ENCODE data around the gene OXNAD1. TPM values are rescaled to one million over a fixed set of nuclear protein-coding genes. Genes with fewer than 3 reads are reported as not detected.

The OXNAD1 gene
- total and polyA plus RNA-seq, 9 donors, result 7.1 to 13.9 (median 8.2) TPM

GRCh38 chr3:16243706-16244490 lies 21.1 kb upstream of the OXNAD1 start:
- H3K4me3 ChIP-seq (ENCODE audit: low read length), result no peak overlapping the region
- H3K4me1 ChIP-seq (ENCODE audit: control insufficient read depth, insufficient read depth, low read length), result peaks cover 10% of the 10 kb centered on the region
- H3K36me3 ChIP-seq (ENCODE audit: control insufficient read depth, insufficient read depth, low read length), result no peaks in the 10 kb centered on the region
- no peak for DNase-seq
- H3K9me3 ChIP-seq (replicated peaks; ENCODE audit: control insufficient read depth, low read depth, low read length), result no peaks in the 10 kb centered on the region
- H3K27me3 ChIP-seq (ENCODE audit: control insufficient read depth, insufficient read depth, low read length), result no peaks in the 10 kb centered on the region
- 54% methylated on average over 8 of the region's 9 CpGs for WGBS (ENCODE audit: insufficient coverage)
- H3K27ac ChIP-seq (ENCODE audit: low read length), result no peak overlapping the region

- Histone ChIP-seq H3K4me3 (ENCODE audit: low read length) (no peak overlapping the region), H3K27ac (ENCODE audit: low read length) (no peak overlapping the region), H3K9me3 (replicated peaks; ENCODE audit: control insufficient read depth, low read depth, low read length) (no peaks in the 10 kb centered on the region), H3K27me3 (ENCODE audit: control insufficient read depth, insufficient read depth, low read length) (no peaks in the 10 kb centered on the region), H3K36me3 (ENCODE audit: control insufficient read depth, insufficient read depth, low read length) (no peaks in the 10 kb centered on the region), H3K4me1 (ENCODE audit: control insufficient read depth, insufficient read depth, low read length) (peaks cover 6% of the 10 kb centered on the region)
- no peak for DNase-seq
- 71% methylated on average over 2 of the region's 3 CpGs for WGBS (ENCODE audit: insufficient coverage)
Observed at GRCh38 chr3:16245609-16246008, 19.4 kb upstream of the OXNAD1 start.

GRCh38 chr3:16247282-16248061 lies 17.5 kb upstream of the OXNAD1 start:
- Histone ChIP-seq H3K36me3 (ENCODE audit: control insufficient read depth, insufficient read depth, low read length) (no peaks in the 10 kb centered on the region), H3K27ac (ENCODE audit: low read length) (no peak overlapping the region), H3K9me3 (replicated peaks; ENCODE audit: control insufficient read depth, low read depth, low read length) (no peaks in the 10 kb centered on the region), H3K4me1 (ENCODE audit: control insufficient read depth, insufficient read depth, low read length) (peaks cover 6% of the 10 kb centered on the region), H3K4me3 (ENCODE audit: low read length) (no peak overlapping the region), H3K27me3 (ENCODE audit: control insufficient read depth, insufficient read depth, low read length) (no peaks in the 10 kb centered on the region)
- WGBS (ENCODE audit: insufficient coverage), result 27% methylated on average over 14 of the region's 17 CpGs
- DNase-seq, result peak; percentile 90

GRCh38 chr3:16248556-16248955 lies 16.5 kb upstream of the OXNAD1 start:
- no peaks in the 10 kb centered on the region for H3K27me3 ChIP-seq (ENCODE audit: control insufficient read depth, insufficient read depth, low read length)
- H3K36me3 ChIP-seq (ENCODE audit: control insufficient read depth, insufficient read depth, low read length), result no peaks in the 10 kb centered on the region
- no peaks in the 10 kb centered on the region for H3K9me3 ChIP-seq (replicated peaks; ENCODE audit: control insufficient read depth, low read depth, low read length)
- H3K27ac ChIP-seq (ENCODE audit: low read length), result no peak overlapping the region
- H3K4me3 ChIP-seq (ENCODE audit: low read length), result no peak overlapping the region
- DNase-seq, result no peak
- H3K4me1 ChIP-seq (ENCODE audit: control insufficient read depth, insufficient read depth, low read length), result peaks cover 6% of the 10 kb centered on the region
- WGBS (ENCODE audit: insufficient coverage), result 61% methylated on average over 4 of the region's 5 CpGs

GRCh38 chr3:16249336-16249735 lies 15.7 kb upstream of the OXNAD1 start:
- H3K4me1 ChIP-seq (ENCODE audit: control insufficient read depth, insufficient read depth, low read length), result peaks cover 6% of the 10 kb centered on the region

GRCh38 chr3:16249886-16250285 lies 15.1 kb upstream of the OXNAD1 start:
- no peaks in the 10 kb centered on the region for H3K9me3 ChIP-seq (replicated peaks; ENCODE audit: control insufficient read depth, low read depth, low read length)
- H3K27me3 ChIP-seq (ENCODE audit: control insufficient read depth, insufficient read depth, low read length), result no peaks in the 10 kb centered on the region
- WGBS (ENCODE audit: insufficient coverage), result no CpG with 5 or more reads among the region's 3 CpGs
- H3K4me3 ChIP-seq (ENCODE audit: low read length), result no peak overlapping the region
- no peak overlapping the region for H3K27ac ChIP-seq (ENCODE audit: low read length)
- DNase-seq, result no peak
- H3K4me1 ChIP-seq (ENCODE audit: control insufficient read depth, insufficient read depth, low read length), result peaks cover 6% of the 10 kb centered on the region
- no peaks in the 10 kb centered on the region for H3K36me3 ChIP-seq (ENCODE audit: control insufficient read depth, insufficient read depth, low read length)

More at GRCh38 chr3:16249336-16249735, 15.7 kb upstream of the OXNAD1 start:
- H3K9me3 ChIP-seq (replicated peaks; ENCODE audit: control insufficient read depth, low read depth, low read length), result no peaks in the 10 kb centered on the region
- 10% methylated on average over 3 of the region's 3 CpGs for WGBS (ENCODE audit: insufficient coverage)
- H3K4me3 ChIP-seq (ENCODE audit: low read length), result no peak overlapping the region
- no peak overlapping the region for H3K27ac ChIP-seq (ENCODE audit: low read length)
- no peaks in the 10 kb centered on the region for H3K27me3 ChIP-seq (ENCODE audit: control insufficient read depth, insufficient read depth, low read length)
- H3K36me3 ChIP-seq (ENCODE audit: control insufficient read depth, insufficient read depth, low read length), result no peaks in the 10 kb centered on the region
- no peak for DNase-seq

GRCh38 chr3:16251316-16252085 lies 13.5 kb upstream of the OXNAD1 start:
- no peak for DNase-seq
- WGBS (ENCODE audit: insufficient coverage), result 67% methylated on average over 7 of the region's 9 CpGs
- Histone ChIP-seq H3K27ac (ENCODE audit: low read length) (no peak overlapping the region), H3K4me3 (ENCODE audit: low read length) (no peak overlapping the region), H3K27me3 (ENCODE audit: control insufficient read depth, insufficient read depth, low read length) (no peaks in the 10 kb centered on the region), H3K4me1 (ENCODE audit: control insufficient read depth, insufficient read depth, low read length) (peaks cover 6% of the 10 kb centered on the region), H3K36me3 (ENCODE audit: control insufficient read depth, insufficient read depth, low read length) (no peaks in the 10 kb centered on the region), H3K9me3 (replicated peaks; ENCODE audit: control insufficient read depth, low read depth, low read length) (no peaks in the 10 kb centered on the region)

- H3K4me3 ChIP-seq (ENCODE audit: low read length), result no peak overlapping the region
- H3K27me3 ChIP-seq (ENCODE audit: control insufficient read depth, insufficient read depth, low read length), result no peaks in the 10 kb centered on the region
- no peak overlapping the region for H3K27ac ChIP-seq (ENCODE audit: low read length)
- H3K36me3 ChIP-seq (ENCODE audit: control insufficient read depth, insufficient read depth, low read length), result no peaks in the 10 kb centered on the region
- no CpG with 5 or more reads among the region's 7 CpGs for WGBS (ENCODE audit: insufficient coverage)
- DNase-seq, result no peak
- no peaks in the 10 kb centered on the region for H3K9me3 ChIP-seq (replicated peaks; ENCODE audit: control insufficient read depth, low read depth, low read length)
- peaks cover 3% of the 10 kb centered on the region for H3K4me1 ChIP-seq (ENCODE audit: control insufficient read depth, insufficient read depth, low read length)
Observed at GRCh38 chr3:16252243-16252978, 12.6 kb upstream of the OXNAD1 start.

- Histone ChIP-seq H3K27me3 (ENCODE audit: control insufficient read depth, insufficient read depth, low read length) (no peaks in the 10 kb centered on the region), H3K36me3 (ENCODE audit: control insufficient read depth, insufficient read depth, low read length) (no peaks in the 10 kb centered on the region), H3K9me3 (replicated peaks; ENCODE audit: control insufficient read depth, low read depth, low read length) (no peaks in the 10 kb centered on the region), H3K4me3 (ENCODE audit: low read length) (no peak overlapping the region), H3K4me1 (ENCODE audit: control insufficient read depth, insufficient read depth, low read length) (no peaks in the 10 kb centered on the region), H3K27ac (ENCODE audit: low read length) (no peak overlapping the region)
- DNase-seq, result no peak
- 60% methylated on average over 1 of the region's 2 CpGs for WGBS (ENCODE audit: insufficient coverage)
Observed at GRCh38 chr3:16252988-16253387, 12.0 kb upstream of the OXNAD1 start.
